ENCODE data around the gene TNFRSF21. TPM values are rescaled to one million over a fixed set of nuclear protein-coding genes. Genes with fewer than 3 reads are reported as not detected.
"Not testable (repeated sequence)": the region's sequence is repeated elsewhere in the genome, so short reads cannot be mapped to it uniquely, and the experiment has no call there.

Gene TNFRSF21
- polyA plus RNA-seq, 5 donors = 13.3 to 21.8 (median 14.9) TPM

DNA sequence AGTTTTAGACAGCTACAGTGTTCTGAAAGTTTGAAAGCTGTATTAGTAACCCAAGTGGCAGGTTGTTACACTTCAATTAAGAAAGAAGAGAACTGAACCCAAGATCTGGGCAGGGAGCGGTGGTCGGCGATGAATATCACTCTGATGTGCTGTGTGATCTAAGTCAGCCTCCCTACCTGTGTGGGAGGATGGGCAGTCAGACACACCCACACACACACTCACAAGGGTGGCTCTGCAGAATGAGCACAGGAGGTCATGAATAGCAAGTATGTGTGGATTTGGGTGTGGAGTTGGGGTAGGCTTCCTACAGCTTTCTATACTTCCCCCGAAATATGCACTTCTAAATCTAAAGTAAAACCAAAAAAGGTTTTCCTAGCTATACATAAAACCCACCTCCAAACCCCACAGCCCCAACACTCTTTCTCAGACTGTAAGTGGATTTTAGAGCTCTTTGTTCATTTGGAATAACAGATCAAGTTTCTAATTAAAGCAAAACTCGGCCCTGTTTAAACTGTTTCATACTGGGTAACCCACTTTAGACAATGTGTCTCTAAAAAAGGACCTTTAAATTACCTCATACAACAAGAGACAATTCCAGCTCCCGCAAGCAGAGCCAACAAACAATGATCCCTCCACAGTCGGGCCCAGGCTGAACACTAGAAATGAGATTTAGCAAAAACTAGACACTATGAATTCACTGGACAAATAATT lies 19.4 kb downstream of the TNFRSF21 start:
- DNase-seq = no peak

DNA sequence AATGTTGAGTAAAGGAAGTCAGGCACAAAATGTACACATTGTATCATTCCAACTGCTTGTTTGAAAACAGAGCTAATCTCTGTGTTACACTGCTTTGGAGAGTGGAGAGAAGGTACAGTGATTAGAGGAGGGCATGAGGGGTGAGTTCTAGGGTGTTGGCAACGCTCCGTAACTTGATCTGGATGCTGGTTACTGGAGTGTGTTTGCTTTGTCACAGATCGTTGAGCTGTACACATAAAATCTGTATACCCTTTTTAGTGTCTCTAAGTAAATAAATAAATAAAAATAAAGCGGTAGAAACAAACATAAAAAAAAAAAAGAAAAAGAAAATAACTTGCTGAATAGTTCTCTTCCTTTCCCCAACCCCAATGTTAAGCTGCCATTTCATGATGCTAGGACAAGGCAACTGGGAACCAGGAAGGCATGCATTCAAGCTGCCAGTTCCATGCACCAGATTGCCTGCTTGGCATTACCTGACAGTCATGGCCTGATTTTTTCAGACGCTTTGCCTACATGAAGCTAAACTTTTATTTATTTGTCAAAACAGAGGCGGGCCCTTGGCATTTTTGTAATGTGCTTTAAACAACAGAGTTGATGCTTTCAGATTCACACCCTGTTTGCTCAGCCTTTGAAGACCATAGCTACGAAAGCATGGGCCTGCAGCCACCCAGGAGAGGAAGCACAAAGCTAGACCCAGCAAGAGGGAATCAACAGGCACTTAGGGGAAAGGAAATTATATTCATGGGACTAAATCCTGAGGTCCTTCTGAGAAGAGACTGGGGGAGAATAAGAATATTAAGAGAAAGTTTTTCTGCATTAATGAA lies 21.2 kb downstream of the TNFRSF21 start:
- DNase-seq = no peak

DNA sequence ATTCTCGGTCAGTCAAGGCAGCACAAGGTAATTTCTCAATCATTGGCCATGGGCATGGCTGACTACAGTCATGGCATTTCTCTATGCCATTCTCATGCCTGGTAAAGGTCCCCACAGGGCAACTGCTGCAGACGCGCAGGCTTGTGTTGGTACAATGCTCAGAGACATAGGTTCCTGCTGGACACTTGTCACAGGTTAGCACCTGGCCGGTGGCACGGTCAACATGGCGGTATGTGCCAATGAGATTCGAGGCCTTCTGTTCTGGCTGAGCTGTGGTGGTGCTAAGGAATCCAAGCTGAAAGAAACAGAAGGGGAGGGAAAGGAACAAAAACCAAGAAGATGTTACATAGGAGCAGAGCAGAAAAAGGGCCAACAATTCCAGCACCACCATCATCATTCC lies 23.4 kb downstream of the TNFRSF21 start:
- DNase-seq = no peak

- no peak for DNase-seq
These were observed 25.7 kb downstream of the TNFRSF21 start for GRCh38 chr6:47283993-47284392.

DNA sequence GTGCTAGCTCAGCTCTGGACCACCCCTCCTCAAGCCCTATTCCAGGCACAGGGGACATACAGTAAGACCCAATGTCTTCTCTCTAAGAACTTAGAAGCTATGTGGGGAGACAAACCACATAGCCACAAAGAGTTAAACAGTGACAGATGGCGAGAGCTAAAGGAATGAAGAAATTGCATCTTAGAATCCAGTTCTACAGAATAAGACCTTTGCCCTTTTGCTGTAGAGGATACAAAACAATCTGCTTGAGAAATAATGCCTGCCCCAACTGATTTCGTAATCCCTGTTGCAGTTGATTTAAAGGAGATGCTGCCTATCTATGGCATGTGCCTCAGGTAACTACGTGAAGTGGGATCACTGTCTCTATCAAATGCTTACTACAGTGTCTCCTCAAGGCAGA lies 31.2 kb downstream of the TNFRSF21 start:
- peak; percentile 30 to 42 for DNase-seq

GRCh38 chr6:47277702-47278101 lies 32.0 kb downstream of the TNFRSF21 start:
- DNase-seq = no peak

DNA sequence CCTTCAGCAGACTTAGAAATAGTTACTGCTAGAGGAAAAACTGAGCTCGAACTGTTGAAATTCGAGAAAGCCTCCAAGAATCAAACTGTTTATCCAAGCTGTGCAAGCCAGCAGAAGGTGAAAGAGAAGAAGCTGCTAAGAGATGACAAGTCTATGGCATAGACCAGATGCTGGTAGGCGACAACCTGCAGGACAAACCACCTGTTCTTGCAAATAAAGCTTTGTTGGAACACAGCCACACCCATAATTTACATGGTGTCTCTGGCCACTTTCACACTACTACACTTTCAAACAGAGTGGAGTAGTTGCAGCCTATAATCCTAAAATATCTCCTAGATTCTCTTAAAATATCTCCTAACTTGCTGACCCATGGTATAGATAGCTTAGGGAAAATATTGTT lies 33.3 kb downstream of the TNFRSF21 start:
- DNase-seq = no peak

- no peak for DNase-seq
These were observed 34.1 kb downstream of the TNFRSF21 start for GRCh38 chr6:47275640-47276039.

DNA sequence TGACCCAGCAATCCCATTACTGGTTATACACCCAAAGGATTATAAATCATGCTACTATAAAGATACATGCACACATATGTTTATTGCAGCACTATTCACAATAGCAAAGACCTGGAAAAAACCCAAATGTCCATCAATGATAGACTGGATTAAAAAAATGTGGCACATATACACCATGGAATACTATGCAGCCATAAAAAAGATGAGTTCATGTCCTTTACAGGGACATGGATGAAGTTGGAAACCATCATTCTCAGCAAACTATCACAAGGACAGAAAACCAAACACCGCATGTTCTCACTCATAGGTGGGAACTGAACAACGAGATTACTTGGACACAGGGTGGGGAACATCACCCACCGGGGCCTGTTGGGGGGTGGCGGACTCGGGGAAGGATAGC lies 34.6 kb downstream of the TNFRSF21 start:
- DNase-seq = not testable (repeated sequence)

GRCh38 chr6:47268572-47269187 lies 41.0 kb downstream of the TNFRSF21 start:
- DNase-seq = no peak

- DNase-seq = no peak
These were observed 42.4 kb downstream of the TNFRSF21 start for GRCh38 chr6:47267301-47267700.

DNA sequence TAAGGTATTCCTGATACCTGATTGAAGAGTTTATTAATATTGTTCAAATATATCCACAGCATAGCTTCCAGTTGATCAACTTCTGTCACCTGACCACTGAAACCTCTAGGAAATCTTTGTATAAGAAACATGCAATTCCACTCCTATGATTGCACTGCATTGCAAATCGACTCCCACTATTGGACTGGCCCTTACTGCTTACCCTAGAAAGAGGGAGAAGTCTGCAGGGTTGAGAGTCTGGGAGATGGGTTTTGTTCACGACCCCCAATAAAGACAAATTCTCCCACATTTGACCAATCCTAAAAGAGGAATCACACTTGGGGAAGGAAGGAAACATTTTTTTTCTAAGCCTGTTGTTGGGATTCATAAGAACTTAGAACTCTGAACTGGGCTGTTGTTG lies 43.7 kb downstream of the TNFRSF21 start:
- DNase-seq = no peak

DNA sequence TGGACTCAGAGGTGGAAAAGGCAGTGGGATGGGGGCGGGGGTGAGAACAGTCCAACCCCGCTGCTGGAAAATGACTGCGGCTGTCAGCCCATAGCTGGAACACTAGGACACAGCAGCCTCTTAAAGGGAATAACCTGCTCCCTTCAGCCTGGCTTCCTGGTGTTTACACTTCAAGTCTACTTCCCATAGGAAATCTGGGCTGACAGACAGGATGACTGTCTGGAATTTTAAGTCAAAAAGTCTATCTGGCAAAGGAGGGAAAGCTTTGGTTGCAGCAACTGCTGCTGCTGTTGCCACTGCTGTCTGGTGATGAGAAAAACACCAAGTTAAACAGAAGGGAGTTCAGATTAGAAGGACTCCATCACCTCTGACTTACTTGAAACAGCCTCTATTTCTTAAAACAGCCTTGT lies 44.9 kb downstream of the TNFRSF21 start:
- DNase-seq = no peak

DNA sequence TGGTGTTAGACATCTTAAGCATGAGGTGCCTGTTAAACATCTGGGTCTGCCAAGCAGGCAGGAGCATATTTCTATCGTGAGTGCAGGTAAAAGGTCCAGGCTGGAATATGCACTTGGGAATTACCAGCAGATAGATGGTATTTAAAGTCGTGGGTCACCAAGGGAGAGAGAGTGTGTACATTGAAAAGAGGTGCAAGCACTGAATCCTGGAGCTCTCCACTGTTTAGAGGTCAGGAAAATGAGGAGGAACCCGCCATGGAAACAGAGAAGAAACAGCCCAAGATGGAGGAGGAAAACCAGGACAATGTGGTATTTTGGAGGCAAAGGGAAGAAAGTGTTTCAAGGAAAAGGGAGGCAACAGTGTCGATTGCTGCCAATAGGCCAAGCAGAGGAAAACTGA lies 46.4 kb downstream of the TNFRSF21 start:
- DNase-seq = no peak

- DNase-seq = no peak
These were observed 47.5 kb downstream of the TNFRSF21 start for GRCh38 chr6:47262231-47262630.

DNA sequence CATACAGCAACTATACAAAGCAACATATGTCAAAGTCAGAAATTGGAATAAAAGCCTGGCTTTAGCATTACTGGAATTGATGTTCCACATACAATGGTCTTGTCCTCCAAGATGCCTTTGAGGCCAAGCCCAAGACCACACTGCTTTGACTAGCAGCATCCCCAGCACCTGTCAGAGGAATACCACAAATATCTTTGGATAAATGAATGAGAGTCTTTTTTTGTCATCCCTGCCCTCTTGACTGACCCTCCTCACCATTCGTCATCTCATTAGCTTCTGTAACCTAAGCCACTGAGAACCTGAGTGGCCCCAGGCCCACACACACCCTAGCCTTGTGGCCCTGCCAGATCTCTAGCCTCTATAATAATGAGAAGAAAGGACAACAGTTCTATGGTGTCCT lies 48.5 kb downstream of the TNFRSF21 start:
- no peak for DNase-seq

- DNase-seq = no peak
These were observed 49.7 kb downstream of the TNFRSF21 start for GRCh38 chr6:47260021-47260420.

DNA sequence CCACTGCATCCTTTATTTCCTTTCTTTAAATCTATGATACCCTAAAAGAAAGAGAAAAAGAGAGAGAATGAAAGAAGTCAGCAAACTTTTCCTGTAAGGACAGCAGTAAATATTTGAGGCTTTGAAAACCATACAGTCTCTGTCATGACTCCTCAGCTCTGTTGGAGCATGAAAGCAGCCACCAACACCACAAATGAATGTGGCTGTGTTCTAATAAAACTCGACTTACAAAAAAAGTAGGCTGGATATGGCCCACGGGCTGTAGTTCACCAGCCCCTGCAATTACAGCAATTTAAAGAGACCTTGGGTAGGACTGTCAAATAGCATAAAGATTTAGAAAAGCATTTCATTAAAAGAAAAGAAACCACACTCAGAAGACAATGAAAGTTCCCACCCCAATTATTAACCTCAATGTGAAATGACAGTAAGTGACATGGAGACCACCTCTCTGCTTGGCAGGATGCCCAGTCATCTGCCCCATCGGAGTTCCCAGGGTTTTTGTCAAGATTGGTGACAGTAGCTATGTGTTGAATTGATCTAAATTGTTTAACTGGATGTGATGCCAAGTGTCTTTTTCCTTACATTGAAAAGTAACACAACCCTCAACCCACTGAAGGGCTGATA lies 50.9 kb downstream of the TNFRSF21 start:
- no peak for DNase-seq

DNA sequence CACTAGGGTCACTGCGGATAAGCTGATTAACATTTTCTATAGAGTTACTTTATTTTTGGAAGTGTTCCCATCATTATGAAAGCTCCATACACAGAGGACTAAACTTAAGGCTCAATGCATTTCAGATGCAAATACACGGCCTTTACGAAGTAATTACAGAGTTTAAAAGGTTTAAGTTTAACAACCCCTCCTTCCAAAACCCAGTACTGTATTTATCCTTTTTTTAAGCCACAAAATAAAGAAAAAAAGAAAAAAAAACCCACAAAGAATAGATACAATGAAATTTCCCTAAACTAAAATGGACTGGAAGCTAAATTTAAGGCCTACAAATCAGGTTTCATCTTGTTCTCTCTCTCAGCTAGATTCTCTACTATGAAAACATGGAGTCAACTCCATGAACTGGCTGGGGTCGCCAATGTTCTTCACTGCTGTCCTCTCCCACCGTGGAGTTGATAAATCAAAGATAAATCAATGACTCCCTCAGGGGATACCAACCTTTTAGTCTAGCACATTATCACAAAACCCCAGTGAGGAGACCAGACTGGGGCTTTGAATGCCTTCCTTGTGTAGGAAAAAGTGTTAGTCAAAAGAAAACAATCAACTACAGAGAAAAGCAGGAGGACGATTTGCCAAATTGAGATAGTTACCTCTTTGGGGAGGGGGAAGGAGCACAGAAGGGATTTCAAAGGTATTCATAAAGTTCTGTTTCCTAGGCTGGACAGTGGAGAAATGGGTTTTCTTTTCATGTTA lies 52.5 kb downstream of the TNFRSF21 start:
- no peak for DNase-seq

- no peak for DNase-seq
These were observed 53.3 kb downstream of the TNFRSF21 start for GRCh38 chr6:47256361-47256760.

DNA sequence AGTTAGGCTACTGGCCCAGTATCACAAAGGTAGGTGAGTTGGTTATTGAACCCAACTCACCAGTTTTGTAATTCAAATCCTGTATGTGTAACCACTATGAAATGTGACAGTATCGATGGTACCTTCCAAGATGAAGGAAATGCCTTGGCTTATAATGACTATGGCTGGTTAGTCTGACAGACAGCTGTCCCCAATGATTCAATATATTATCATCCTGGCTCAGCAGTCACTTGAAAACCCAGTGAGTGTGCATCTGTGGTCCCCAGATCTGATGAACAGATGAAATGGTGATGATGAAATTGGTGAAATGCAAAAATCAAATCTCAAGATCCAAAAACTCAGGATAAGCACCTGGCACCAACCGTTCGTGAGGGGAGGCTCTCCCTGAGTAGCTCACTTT lies 54.8 kb downstream of the TNFRSF21 start:
- DNase-seq = no peak

- no peak for DNase-seq
These were observed 55.7 kb downstream of the TNFRSF21 start for GRCh38 chr6:47254051-47254450.

Measured in right lung (tissue), 5 donors.